CD4-positive, alpha-beta T cell (primary cell): ENCODE measurements around the gene MYPOP. TPM values are rescaled to one million over a fixed set of nuclear protein-coding genes. Genes with fewer than 3 reads are reported as not detected.

Experiments
- ATAC-seq: fragments of 200-7000 bp; cut with Tn5 transposase; one replicate; pipeline ENCODE4 v1.10.0; 2022; ENCODE audit warnings: mild to moderate bottlenecking; ENCODE audit not compliant: poor library complexity
- CTCF ChIA-PET: fragments of 350-600 bp; sonication (Branson Sonifier 250); formaldehyde crosslinking; loops from one replicate; lab custom pipeline; 2021; ENCODE audit warnings: antibody characterized with exemption, inconsistent platforms; lab: Charles Lee
- POLR2A ChIA-PET: fragments of 350-600 bp; sonication (Branson Sonifier 250); formaldehyde crosslinking; loops from one replicate; lab custom pipeline; 2021; ENCODE audit warnings: antibody characterized with exemption, inconsistent platforms; lab: Charles Lee
- DNase-seq, 14 experiments: peaks; one replicate each; pipeline ENCODE4 v3.0.0-alpha.2; 2013 to 2020; ENCODE audit warnings: mixed read lengths in 2 of 14
- H3K27ac ChIP-seq, 2 donors: one replicate each; pipeline versions ENCODE4 v1.5.1 to v1.7.0; 2013; ENCODE audit warnings: low read length in 2 of 2, low read depth in 1 of 2, mild to moderate bottlenecking in 1 of 2
- H3K27me3 ChIP-seq, 2 experiments: 1 replicate in 1 of 2; 2 replicates in 1 of 2; pipeline versions ENCODE4 v1.6.1 to v1.7.0; 2013; ENCODE audit warnings: low read length in 2 of 2, control low read depth in 1 of 2, mild to moderate bottlenecking in 1 of 2, moderate library complexity in 1 of 2; ENCODE audit not compliant: insufficient read depth in 2 of 2, control insufficient read depth in 1 of 2
- H3K36me3 ChIP-seq: one replicate; pipeline ENCODE4 v1.6.1; 2013; ENCODE audit warnings: low read length, control low read depth; ENCODE audit not compliant: insufficient read depth
- H3K4me1 ChIP-seq: one replicate; pipeline ENCODE4 v1.6.1; 2013; ENCODE audit warnings: low read length, control low read depth; ENCODE audit not compliant: insufficient read depth
- H3K4me3 ChIP-seq: one replicate; pipeline ENCODE4 v1.5.1; 2013; ENCODE audit warnings: mild to moderate bottlenecking, low read length, moderate library complexity
- H3K9me3 ChIP-seq, 2 experiments: 1 replicate in 1 of 2; 2 replicates in 1 of 2; pipeline versions ENCODE4 v1.6.1 to v1.7.0; 2013; ENCODE audit warnings: low read length in 2 of 2, mild to moderate bottlenecking in 2 of 2, control low read depth in 1 of 2, moderate library complexity in 1 of 2; ENCODE audit not compliant: control insufficient read depth in 1 of 2, insufficient read depth in 1 of 2
- H3K27ac Mint-ChIP-seq: one replicate; pipeline ENCODE4 v1.8.0; 2020; ENCODE audit warnings: mixed read lengths
- H3K27me3 Mint-ChIP-seq: one replicate; pipeline ENCODE4 v1.8.0; 2021; ENCODE audit warnings: mixed read lengths
- H3K36me3 Mint-ChIP-seq: one replicate; pipeline ENCODE4 v1.8.0; 2021; ENCODE audit warnings: low read depth, mixed read lengths
- H3K4me1 Mint-ChIP-seq: one replicate; pipeline ENCODE4 v1.8.0; 2021; ENCODE audit warnings: low read depth, mixed read lengths
- H3K4me3 Mint-ChIP-seq: one replicate; pipeline ENCODE4 v1.8.0; 2020; ENCODE audit warnings: mild to moderate bottlenecking, mixed read lengths
- H3K9me3 Mint-ChIP-seq: one replicate; pipeline ENCODE4 v1.8.0; 2020; ENCODE audit warnings: mixed read lengths
- CTCF ChIP-seq: fragments of 200-600 bp; IDR thresholded peaks from one replicate; pipeline ENCODE4 v1.8.0; 2022; ENCODE audit warnings: antibody characterized with exemption, mild to moderate bottlenecking
- intact Hi-C, 2 experiments: fragments of 100-400 bp; cut with DNase I in 1 of 2; cut with micrococcal nuclease in 1 of 2; formaldehyde crosslinking; loops; one replicate each; pipeline versions ENCODE4 v1.15.1 to v1.9.0; 2023 to 2025; cut with DNase I, micrococcal nuclease
- total RNA-seq, 174 experiments: library from RNA in 2 of 174; stranded (reverse) in 2 of 174; gene quantifications; one replicate each; pipeline ENCODE4 v1.2.3 and lab custom pipeline; 2021 to 2026

Gene MYPOP
- total RNA-seq, 2 experiments from 2014 or later, result 4.1 to 4.7 TPM

- CTCF ChIA-PET, result no interaction called here
- Mint-ChIP-seq H3K9me3 (no peaks in the 10 kb centered on the region), H3K36me3 (no peaks in the 10 kb centered on the region), H3K27me3 (peaks cover 19% of the 10 kb centered on the region), H3K27ac (no peak overlapping the region), H3K4me3 (no peak overlapping the region), H3K4me1 (no peaks in the 10 kb centered on the region)
- Histone ChIP-seq H3K36me3 (no peaks in the 10 kb centered on the region), H3K9me3 (no peaks in the 10 kb centered on the region), H3K27me3 (no peaks in the 10 kb centered on the region), H3K4me3 (no peak overlapping the region), H3K4me1 (no peaks in the 10 kb centered on the region), H3K27ac (no peak overlapping the region)
- no peak for TF ChIP-seq CTCF
- POLR2A ChIA-PET, result no interaction called here
- DNase-seq, result no peak
- intact Hi-C loops, result loop anchor here in 1 of 2 experiments (10.0 kb wide), 1 partner anchor 423 kb away; the partner anchor contains the start of gene PPP5C
- no peak for ATAC-seq
Observed at GRCh38 chr19:45922281-45922680, 19.9 kb upstream of the MYPOP start.

DNA sequence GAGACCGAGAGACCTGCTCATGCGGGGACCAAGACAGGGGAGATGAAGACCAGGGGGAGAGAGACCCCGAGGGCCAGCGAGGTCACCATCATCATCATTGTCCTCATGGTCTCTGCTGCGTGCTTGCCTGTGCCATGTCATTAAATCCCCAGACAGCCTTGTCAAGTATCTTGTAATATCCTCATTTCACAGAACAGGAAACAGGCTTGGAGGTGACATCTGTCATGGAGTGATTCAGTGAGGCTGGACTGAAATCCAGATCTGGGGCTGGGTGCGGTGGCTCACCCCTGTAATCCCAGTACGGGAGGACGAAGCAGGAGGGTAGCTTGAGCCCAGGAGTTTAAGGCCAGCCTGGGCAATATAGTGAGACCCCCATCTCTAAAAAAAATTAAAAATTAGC is 18.0 kb upstream of the MYPOP start:
- H3K27ac ChIP-seq, result no peak overlapping the region
- H3K4me3 Mint-ChIP-seq, result no peak overlapping the region
- CTCF ChIA-PET, result no interaction called here
- ATAC-seq (no peak), DNase-seq (no peak)
- H3K36me3 Mint-ChIP-seq, result no peaks in the 10 kb centered on the region
- H3K4me1 ChIP-seq, result no peaks in the 10 kb centered on the region
- no peak overlapping the region for H3K4me3 ChIP-seq
- no peaks in the 10 kb centered on the region for H3K9me3 ChIP-seq
- no peak overlapping the region for H3K27ac Mint-ChIP-seq
- intact Hi-C loops, result loop anchor here in 1 of 2 experiments (10.0 kb wide), 1 partner anchor 424 kb away; the partner anchor contains the start of gene PPP5C
- H3K27me3 Mint-ChIP-seq, result peaks cover 27% of the 10 kb centered on the region
- no peaks in the 10 kb centered on the region for H3K4me1 Mint-ChIP-seq
- TF ChIP-seq CTCF, result no peak
- H3K9me3 Mint-ChIP-seq, result no peaks in the 10 kb centered on the region
- H3K36me3 ChIP-seq, result no peaks in the 10 kb centered on the region
- POLR2A ChIA-PET, result no interaction called here
- H3K27me3 ChIP-seq, result no peaks in the 10 kb centered on the region

GRCh38 chr19:45919678-45920077 is 17.3 kb upstream of the MYPOP start:
- Histone ChIP-seq H3K4me1 (no peaks in the 10 kb centered on the region), H3K36me3 (no peaks in the 10 kb centered on the region), H3K27me3 (no peaks in the 10 kb centered on the region), H3K27ac (no peak overlapping the region), H3K9me3 (no peaks in the 10 kb centered on the region), H3K4me3 (no peak overlapping the region)
- no peak overlapping the region for H3K4me3 Mint-ChIP-seq
- ChIA-PET POLR2A (no interaction called here), CTCF (no interaction called here)
- intact Hi-C loops, result loop anchor here in 1 of 2 experiments (10.0 kb wide), 1 partner anchor 425 kb away; the partner anchor contains the start of gene PPP5C
- ATAC-seq (no peak), DNase-seq (no peak)
- no peaks in the 10 kb centered on the region for H3K9me3 Mint-ChIP-seq
- H3K27ac Mint-ChIP-seq, result no peak overlapping the region
- peaks cover 30% of the 10 kb centered on the region for H3K27me3 Mint-ChIP-seq
- H3K36me3 Mint-ChIP-seq, result no peaks in the 10 kb centered on the region
- no peaks in the 10 kb centered on the region for H3K4me1 Mint-ChIP-seq
- no peak for TF ChIP-seq CTCF
